ENCODE data around the gene PRPF18.

The PRPF18 gene

GRCh38 chr10:13632884-13633440 lies 46.2 kb downstream of the PRPF18 start:
- H3K4me3 ChIP-seq (ENCODE audit: low read length): no peak overlapping the region
- H3K27ac ChIP-seq (ENCODE audit: low read depth, low read length): peak overlapping the region; percentile 86
- peaks cover 28% of the 10 kb centered on the region for H3K4me1 ChIP-seq (ENCODE audit: control insufficient read depth, insufficient read depth, low read length)
- no peaks in the 10 kb centered on the region for H3K27me3 ChIP-seq (ENCODE audit: control insufficient read depth, insufficient read depth, low read length)
- peaks cover 6% of the 10 kb centered on the region for H3K36me3 ChIP-seq (ENCODE audit: control insufficient read depth, insufficient read depth, low read length)
- no peak overlapping the region for H3K9ac ChIP-seq (ENCODE audit: low read length)

- Histone ChIP-seq H3K27me3 (ENCODE audit: control insufficient read depth, insufficient read depth, low read length) (no peaks in the 10 kb centered on the region), H3K27ac (ENCODE audit: low read depth, low read length) (peak overlapping the region; percentile 87), H3K4me3 (ENCODE audit: low read length) (peak overlapping the region; percentile 17), H3K36me3 (ENCODE audit: control insufficient read depth, insufficient read depth, low read length) (peaks cover 6% of the 10 kb centered on the region), H3K9ac (ENCODE audit: low read length) (no peak overlapping the region), H3K4me1 (ENCODE audit: control insufficient read depth, insufficient read depth, low read length) (peaks cover 26% of the 10 kb centered on the region)
Observed at GRCh38 chr10:13633689-13634088, 46.9 kb downstream of the PRPF18 start.

- Histone ChIP-seq H3K36me3 (ENCODE audit: control insufficient read depth, insufficient read depth, low read length) (peaks cover 6% of the 10 kb centered on the region), H3K9ac (ENCODE audit: low read length) (no peak overlapping the region), H3K4me3 (ENCODE audit: low read length) (no peak overlapping the region), H3K4me1 (ENCODE audit: control insufficient read depth, insufficient read depth, low read length) (peaks cover 23% of the 10 kb centered on the region), H3K27me3 (ENCODE audit: control insufficient read depth, insufficient read depth, low read length) (no peaks in the 10 kb centered on the region), H3K27ac (ENCODE audit: low read depth, low read length) (peak overlapping the region; percentile 87)
Observed at GRCh38 chr10:13634207-13634606, 47.4 kb downstream of the PRPF18 start.

GRCh38 chr10:13636776-13637175 lies 50.0 kb downstream of the PRPF18 start:
- Histone ChIP-seq H3K4me3 (ENCODE audit: low read length) (no peak overlapping the region), H3K27me3 (ENCODE audit: control insufficient read depth, insufficient read depth, low read length) (no peaks in the 10 kb centered on the region), H3K9ac (ENCODE audit: low read length) (no peak overlapping the region), H3K27ac (ENCODE audit: low read depth, low read length) (no peak overlapping the region), H3K4me1 (ENCODE audit: control insufficient read depth, insufficient read depth, low read length) (peaks cover 23% of the 10 kb centered on the region), H3K36me3 (ENCODE audit: control insufficient read depth, insufficient read depth, low read length) (no peaks in the 10 kb centered on the region)

GRCh38 chr10:13637303-13637856 lies 50.6 kb downstream of the PRPF18 start:
- Histone ChIP-seq H3K36me3 (ENCODE audit: control insufficient read depth, insufficient read depth, low read length) (peaks cover 4% of the 10 kb centered on the region), H3K4me3 (ENCODE audit: low read length) (no peak overlapping the region), H3K27me3 (ENCODE audit: control insufficient read depth, insufficient read depth, low read length) (no peaks in the 10 kb centered on the region), H3K27ac (ENCODE audit: low read depth, low read length) (no peak overlapping the region), H3K9ac (ENCODE audit: low read length) (no peak overlapping the region), H3K4me1 (ENCODE audit: control insufficient read depth, insufficient read depth, low read length) (peaks cover 21% of the 10 kb centered on the region)

- Histone ChIP-seq H3K36me3 (ENCODE audit: control insufficient read depth, insufficient read depth, low read length) (peaks cover 4% of the 10 kb centered on the region), H3K4me1 (ENCODE audit: control insufficient read depth, insufficient read depth, low read length) (peaks cover 15% of the 10 kb centered on the region), H3K27me3 (ENCODE audit: control insufficient read depth, insufficient read depth, low read length) (no peaks in the 10 kb centered on the region), H3K27ac (ENCODE audit: low read depth, low read length) (no peak overlapping the region), H3K9ac (ENCODE audit: low read length) (no peak overlapping the region), H3K4me3 (ENCODE audit: low read length) (no peak overlapping the region)
Observed at GRCh38 chr10:13637894-13638293, 51.1 kb downstream of the PRPF18 start.

DNA sequence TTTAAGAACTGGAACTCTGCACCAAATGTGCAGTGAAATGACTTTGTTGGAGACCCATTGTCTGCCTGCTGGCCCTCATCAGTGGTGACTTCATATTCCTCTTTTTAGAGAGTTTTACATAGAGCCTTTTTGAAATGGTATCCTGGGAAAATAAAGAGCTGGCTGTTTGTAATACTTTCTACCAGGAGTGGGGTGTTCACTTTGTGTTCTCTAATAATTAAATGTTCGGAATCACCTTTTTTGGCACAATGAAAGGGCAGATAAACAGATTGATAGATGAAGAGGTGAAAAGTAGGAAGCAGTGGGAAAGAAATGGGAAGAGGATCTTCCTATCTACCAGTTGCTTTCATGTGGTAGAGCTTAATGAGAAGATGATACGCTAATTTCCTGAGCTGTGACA lies 55.5 kb downstream of the PRPF18 start:
- no peaks in the 10 kb centered on the region for H3K27me3 ChIP-seq (ENCODE audit: control insufficient read depth, insufficient read depth, low read length)
- H3K36me3 ChIP-seq (ENCODE audit: control insufficient read depth, insufficient read depth, low read length): peaks cover 16% of the 10 kb centered on the region
- H3K4me1 ChIP-seq (ENCODE audit: control insufficient read depth, insufficient read depth, low read length): no peaks in the 10 kb centered on the region
- H3K4me3 ChIP-seq (ENCODE audit: low read length): no peak overlapping the region
- no peak overlapping the region for H3K9ac ChIP-seq (ENCODE audit: low read length)
- no peak overlapping the region for H3K27ac ChIP-seq (ENCODE audit: low read depth, low read length)

GRCh38 chr10:13643016-13643415 lies 56.3 kb downstream of the PRPF18 start:
- Histone ChIP-seq H3K9ac (ENCODE audit: low read length) (no peak overlapping the region), H3K4me1 (ENCODE audit: control insufficient read depth, insufficient read depth, low read length) (no peaks in the 10 kb centered on the region), H3K36me3 (ENCODE audit: control insufficient read depth, insufficient read depth, low read length) (peaks cover 16% of the 10 kb centered on the region), H3K4me3 (ENCODE audit: low read length) (no peak overlapping the region), H3K27ac (ENCODE audit: low read depth, low read length) (no peak overlapping the region), H3K27me3 (ENCODE audit: control insufficient read depth, insufficient read depth, low read length) (no peaks in the 10 kb centered on the region)

DNA sequence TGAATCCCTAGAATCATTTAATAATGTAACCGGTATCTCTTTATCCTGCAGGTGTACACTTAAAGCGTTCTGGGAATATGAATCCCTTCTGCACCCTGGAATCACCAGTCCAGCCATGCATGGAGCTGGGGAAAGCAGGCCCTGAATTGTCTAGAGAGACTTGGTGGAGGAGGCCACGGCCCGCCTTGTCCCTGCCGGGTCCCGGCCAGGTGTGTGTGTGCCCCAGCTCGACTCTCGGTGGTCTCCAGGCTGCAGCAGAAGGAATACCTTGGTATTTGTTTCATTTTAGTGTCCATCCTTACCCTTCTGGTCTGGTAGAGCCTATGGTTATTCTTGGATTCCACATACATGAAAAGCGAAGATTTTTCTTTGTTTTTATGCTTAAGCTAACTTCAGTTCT lies 58.1 kb downstream of the PRPF18 start:
- Histone ChIP-seq H3K27ac (ENCODE audit: low read depth, low read length) (no peak overlapping the region), H3K9ac (ENCODE audit: low read length) (no peak overlapping the region), H3K4me3 (ENCODE audit: low read length) (no peak overlapping the region), H3K36me3 (ENCODE audit: control insufficient read depth, insufficient read depth, low read length) (peaks cover 16% of the 10 kb centered on the region), H3K27me3 (ENCODE audit: control insufficient read depth, insufficient read depth, low read length) (no peaks in the 10 kb centered on the region), H3K4me1 (ENCODE audit: control insufficient read depth, insufficient read depth, low read length) (no peaks in the 10 kb centered on the region)

DNA sequence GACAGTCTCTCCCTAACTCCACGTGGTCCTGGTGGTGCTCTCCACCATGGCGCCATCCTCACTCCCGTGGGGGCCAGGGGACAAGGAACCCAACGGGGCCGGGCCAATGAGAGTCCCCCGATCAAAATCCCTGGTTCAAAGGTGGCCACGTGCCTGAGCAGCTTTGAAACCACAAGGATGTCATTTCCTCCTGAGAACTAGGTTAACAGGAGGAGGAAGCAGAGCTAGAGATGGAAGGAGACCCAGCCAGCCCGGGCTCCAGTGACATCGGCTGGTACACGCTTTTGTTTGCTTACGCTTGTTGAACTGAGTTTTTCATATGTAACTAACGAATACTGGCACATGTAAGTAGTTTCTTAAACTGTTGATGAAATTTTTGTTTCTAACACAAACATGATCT lies 61.7 kb downstream of the PRPF18 start:
- no peak overlapping the region for H3K9ac ChIP-seq (ENCODE audit: low read length)
- no peaks in the 10 kb centered on the region for H3K27me3 ChIP-seq (ENCODE audit: control insufficient read depth, insufficient read depth, low read length)
- H3K4me1 ChIP-seq (ENCODE audit: control insufficient read depth, insufficient read depth, low read length): no peaks in the 10 kb centered on the region
- peaks cover 20% of the 10 kb centered on the region for H3K36me3 ChIP-seq (ENCODE audit: control insufficient read depth, insufficient read depth, low read length)
- H3K27ac ChIP-seq (ENCODE audit: low read depth, low read length): no peak overlapping the region
- no peak overlapping the region for H3K4me3 ChIP-seq (ENCODE audit: low read length)

GRCh38 chr10:13649844-13650520 lies 63.2 kb downstream of the PRPF18 start:
- Histone ChIP-seq H3K4me3 (ENCODE audit: low read length) (no peak overlapping the region), H3K27ac (ENCODE audit: low read depth, low read length) (no peak overlapping the region), H3K36me3 (ENCODE audit: control insufficient read depth, insufficient read depth, low read length) (peaks cover 34% of the 10 kb centered on the region), H3K9ac (ENCODE audit: low read length) (no peak overlapping the region), H3K4me1 (ENCODE audit: control insufficient read depth, insufficient read depth, low read length) (no peaks in the 10 kb centered on the region), H3K27me3 (ENCODE audit: control insufficient read depth, insufficient read depth, low read length) (no peaks in the 10 kb centered on the region)

GRCh38 chr10:13650961-13651360 lies 64.2 kb downstream of the PRPF18 start:
- H3K4me3 ChIP-seq (ENCODE audit: low read length): no peak overlapping the region
- H3K9ac ChIP-seq (ENCODE audit: low read length): no peak overlapping the region
- H3K4me1 ChIP-seq (ENCODE audit: control insufficient read depth, insufficient read depth, low read length): no peaks in the 10 kb centered on the region
- no peaks in the 10 kb centered on the region for H3K27me3 ChIP-seq (ENCODE audit: control insufficient read depth, insufficient read depth, low read length)
- no peak overlapping the region for H3K27ac ChIP-seq (ENCODE audit: low read depth, low read length)
- peaks cover 32% of the 10 kb centered on the region for H3K36me3 ChIP-seq (ENCODE audit: control insufficient read depth, insufficient read depth, low read length)

All from rectal smooth muscle tissue (tissue), 1 donor.